Stimulated activated CD4-positive, alpha-beta T cell treated with anti-CD3 and anti-CD28 coated beads, Interleukin-2, amount 100 ng/mL, for 48 hours (primary cell): ENCODE measurements around the gene PEX16.

Source experiments
- DNase-seq, 2 donors: peaks; one replicate each; pipeline ENCODE4 v3.0.0-alpha.2; 2020

Gene PEX16

DNA sequence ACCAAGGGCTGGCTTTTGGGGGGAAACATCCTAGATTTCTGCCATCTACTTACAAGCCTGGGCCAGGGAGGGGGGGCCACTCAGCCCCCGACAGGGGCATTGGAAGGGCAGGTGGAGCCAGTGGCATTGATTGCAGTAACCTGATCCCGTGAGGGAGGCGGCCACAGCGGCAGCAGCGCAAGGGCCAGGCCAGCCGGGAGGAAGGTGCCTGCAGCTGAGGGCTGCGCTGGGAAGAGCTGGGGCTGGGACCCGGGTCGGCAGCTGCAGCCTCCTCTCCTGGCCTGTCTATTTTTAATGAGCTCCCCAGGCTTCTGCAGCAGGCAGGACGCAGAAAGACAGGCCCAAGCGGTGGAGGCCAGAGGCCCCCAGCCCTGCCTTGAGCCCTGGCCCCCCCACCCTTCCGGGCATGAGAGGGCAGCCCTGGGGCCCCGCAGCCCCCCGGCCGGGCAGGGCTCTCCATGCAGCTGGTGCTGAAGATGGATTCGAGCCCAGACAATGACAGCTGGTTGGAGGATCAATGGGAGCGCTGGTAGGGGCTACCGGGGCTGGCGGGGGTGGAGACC is 21.2 kb downstream of the PEX16 start:
- DNase-seq = no peak

DNA sequence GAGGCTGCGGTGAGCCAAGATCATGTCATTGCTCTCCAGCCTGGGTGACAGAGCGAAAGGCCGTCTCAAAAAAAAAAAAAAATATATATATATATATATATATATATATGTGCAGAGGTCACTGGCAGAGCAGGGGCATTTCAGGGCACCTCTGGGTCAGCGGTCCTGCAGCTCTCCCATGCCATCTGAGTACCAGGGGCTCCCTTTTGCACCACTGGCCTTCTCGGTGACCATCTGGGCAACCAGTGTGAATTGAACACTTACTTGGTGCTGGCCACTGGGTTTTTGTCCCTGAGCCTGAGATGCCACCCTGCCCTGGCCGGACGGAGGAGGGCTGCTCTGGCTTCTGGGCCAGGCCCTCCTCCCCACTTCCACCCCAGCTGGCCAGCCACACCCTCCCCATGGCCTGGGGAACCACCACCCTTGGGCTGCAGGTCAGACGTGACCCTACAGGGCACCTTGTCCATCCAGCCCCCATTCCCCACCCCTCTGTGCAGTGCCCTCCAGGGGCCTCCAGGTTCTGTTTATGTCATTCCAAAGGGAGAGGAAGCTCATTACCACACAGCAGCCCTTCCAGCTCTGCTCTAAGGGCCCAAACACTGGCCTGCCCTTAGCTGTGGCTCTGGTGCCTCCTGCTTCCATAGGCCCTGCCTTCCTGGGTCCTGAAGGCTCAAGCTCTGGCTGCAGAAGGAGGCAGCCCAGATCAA is 22.0 kb downstream of the PEX16 start:
- DNase-seq = no peak

DNA sequence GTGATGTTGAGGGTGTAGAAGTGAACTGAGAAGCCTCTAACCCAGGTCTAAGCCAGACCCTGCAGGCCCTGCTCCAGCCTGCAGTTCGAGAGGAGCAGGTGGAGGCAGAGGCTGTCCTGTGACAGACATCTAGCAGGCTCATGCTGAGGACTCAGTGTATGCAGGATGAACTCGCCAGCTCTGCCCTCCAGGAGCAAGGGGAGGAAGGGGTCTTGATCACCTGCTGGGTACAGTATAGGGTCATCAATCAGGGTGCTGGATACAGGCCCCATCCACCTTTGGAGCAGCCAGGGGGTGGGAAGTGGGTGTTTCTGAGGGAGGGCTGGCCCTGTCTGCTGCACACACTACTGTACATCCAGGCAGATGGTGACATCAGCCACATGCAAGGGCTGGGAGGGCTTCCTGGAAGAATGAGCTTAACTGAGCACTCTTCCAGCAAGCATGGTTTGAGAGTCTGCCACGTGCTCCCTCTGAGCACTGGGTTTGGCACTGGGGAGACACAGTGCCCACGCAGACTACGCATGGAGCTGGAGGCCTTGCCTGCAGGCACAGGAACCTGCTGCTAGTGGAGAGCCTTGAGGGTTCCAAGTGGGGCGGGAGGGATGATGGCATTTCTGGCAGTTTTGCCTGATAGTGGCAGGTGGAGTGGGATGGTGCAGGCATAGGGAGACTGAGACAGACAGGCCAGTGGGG is 23.0 kb downstream of the PEX16 start:
- no peak for DNase-seq

DNA sequence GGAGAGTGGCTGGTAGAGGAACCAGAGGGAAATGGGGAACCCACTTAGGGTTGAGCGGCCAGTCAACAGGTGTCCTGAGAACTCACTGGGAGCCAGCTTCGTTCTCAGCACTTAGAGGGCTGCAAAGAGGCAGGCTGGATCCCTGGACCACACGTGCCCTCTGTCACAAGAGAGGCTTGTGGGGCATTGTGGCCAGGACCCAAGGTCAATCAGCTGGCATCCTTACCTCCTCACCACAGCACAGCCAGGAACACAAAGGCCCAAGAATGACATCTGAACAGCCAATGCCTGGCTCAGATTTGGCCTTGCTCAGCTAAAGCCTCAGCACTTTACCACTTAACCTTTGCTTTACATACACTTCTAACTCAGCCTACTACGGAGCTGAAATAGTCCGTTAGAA is 24.8 kb downstream of the PEX16 start:
- no peak for DNase-seq

DNA sequence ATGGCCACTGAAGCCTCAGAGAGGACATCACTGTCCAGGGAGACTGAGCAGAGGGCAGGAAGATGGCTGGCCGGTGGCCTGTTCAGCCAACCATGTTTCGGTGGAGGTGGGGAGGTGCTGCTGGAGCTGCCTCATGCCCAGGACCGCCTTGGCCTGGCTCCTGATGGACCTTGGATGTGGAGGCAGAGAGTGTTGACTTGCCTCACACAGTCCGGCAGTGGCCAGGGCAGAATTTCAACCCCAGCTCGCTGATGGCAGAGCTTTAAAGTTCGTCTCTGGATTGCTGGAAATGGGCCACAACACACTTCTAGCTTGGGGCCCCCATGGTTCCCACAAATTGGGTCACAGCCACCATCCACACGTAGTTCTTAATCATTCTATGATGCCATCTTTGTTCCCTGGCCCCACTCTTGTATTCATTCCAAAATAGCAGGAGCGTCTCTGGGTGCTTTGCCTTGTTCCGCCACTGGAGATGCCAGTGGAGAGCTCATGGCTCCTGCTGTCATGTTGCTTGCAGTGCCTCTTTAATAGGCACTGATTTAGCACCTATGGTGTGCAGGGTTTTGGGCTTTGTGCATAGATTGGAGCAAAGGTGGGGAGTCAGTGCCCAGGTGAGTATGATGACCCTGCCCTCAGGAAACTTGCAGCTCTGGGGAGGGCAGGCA is 26.7 kb downstream of the PEX16 start:
- DNase-seq = no peak

DNA sequence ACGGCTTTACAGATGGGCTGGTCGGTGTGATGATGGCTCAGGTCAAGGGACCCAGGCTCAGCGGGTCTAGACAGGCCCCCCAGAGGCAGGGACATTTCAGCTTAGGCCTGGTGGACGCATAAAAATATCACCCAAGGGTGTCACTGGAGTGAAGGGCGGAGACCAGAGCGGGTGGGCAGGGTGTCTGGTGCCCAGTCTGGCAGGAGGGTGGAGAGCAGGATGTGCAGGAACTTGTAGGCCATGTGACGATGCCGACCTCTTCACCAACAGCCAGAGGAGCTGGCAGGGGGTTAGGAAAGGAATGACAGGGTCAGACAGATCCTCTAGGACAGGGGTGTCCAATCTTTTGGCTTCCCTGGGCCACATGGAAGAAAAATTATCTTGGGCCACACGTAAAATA is 27.7 kb downstream of the PEX16 start:
- DNase-seq = no peak

DNA sequence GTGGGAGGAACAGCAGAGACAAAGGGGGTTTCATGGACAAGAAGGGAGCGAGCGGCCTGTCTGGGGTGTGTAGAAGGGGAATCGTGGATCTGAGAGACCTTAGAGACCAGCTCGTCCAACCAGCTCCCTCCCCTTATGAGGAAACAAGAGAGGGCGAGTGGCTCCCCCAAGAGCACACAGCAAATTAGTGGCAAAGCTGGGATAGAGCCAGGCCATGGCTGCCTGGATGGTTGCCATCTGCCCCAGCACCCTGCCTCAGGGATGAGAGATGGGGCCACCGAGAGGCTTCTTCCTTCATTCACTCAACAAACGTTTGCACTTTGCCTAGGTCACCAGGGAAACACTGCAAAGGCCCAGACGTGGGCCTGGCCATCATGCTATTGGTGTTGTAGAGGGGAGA is 28.1 kb downstream of the PEX16 start:
- no peak for DNase-seq

DNA sequence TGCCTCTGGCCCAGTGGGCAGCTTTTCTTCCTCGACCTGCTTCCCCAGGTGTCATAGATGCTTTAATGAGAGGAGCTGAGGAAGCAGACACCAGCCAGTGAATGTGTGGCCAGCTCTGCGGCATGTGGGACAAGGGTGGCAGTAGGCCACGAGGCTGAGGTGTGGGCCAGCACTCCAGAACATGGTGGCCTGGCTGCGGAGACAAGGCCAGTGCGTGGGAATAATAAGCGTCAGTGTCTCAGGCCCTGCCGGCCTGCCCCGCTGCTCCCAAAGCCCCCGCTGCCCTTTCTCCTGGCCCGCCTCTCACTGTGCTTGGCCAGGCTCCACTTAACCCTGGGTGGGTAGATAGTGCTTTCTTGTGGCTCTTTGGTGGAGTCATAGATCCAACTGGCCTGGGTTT is 30.1 kb downstream of the PEX16 start:
- DNase-seq = no peak

DNA sequence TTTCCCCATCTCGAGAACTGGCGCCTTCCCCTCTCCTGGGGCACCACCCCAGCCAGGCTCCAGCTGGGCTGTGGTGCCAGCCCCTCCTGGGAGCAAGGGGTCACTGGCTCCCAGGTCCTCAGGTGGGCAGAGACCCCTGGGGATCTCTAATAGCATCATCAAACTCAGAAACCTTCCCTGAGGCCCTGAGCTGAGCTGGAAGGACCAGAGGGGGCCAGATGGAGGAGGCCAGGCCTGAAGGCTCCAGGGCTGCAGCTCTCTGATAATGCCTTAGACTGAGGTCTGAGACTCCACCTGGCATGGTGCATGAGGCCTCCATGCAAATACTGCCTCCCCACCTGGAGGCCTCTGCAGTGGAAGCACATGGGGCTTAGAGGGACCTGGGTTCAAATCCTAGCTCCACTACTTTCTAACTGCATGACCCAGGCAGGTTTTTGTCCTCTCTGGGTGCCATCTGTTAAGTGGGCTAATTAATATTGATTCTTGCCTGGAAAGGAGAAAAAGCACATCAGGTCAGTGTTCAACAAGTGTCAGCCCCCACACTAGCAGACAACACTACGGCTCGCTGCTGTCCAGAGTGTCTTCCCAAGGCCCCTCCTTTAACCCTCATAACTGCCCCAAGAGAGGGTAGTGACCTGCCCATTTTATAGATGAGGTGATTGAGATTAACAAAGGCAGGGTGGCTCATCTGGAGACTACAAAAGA is 30.7 kb downstream of the PEX16 start:
- no peak for DNase-seq

DNA sequence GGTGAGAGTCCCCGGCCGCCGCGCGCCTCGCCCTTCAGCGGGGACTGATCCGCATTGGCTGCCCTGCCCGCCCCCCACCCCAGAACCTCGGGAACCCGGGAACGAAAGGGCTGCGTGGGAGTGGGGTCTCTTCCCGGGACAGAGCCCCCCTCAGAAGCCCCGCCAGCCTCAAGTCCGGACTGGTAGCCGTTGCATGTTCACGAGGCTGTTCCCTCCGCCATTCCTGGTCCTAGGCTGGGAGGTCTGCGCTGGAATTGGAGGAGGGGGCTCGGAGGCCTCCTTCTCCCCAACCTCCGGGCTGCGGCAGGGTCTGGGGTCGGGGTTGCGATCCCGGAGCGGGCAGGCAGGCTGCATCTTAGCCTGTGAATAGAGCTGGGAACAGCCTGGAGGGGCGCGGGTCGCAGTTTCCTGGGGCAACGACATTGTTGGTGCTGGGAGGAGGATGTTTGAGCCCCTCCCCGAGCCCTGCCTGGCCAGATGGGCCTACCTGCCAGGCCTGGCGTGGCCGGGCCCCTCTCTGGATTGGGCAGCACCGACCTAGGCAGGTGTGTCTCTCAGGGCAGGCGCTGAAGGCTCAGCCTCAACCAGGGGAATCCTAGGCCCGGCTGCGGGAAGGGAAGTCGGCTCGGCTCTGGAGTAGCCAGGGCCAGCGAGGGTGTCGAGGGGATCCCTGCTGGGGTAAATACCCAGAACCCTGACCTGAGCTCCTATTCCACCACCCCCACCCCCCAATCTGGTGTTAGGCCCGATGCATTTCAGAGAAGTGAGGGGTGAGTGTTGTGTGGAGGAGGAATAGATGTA is 31.6 kb downstream of the PEX16 start:
- DNase-seq = no peak

DNA sequence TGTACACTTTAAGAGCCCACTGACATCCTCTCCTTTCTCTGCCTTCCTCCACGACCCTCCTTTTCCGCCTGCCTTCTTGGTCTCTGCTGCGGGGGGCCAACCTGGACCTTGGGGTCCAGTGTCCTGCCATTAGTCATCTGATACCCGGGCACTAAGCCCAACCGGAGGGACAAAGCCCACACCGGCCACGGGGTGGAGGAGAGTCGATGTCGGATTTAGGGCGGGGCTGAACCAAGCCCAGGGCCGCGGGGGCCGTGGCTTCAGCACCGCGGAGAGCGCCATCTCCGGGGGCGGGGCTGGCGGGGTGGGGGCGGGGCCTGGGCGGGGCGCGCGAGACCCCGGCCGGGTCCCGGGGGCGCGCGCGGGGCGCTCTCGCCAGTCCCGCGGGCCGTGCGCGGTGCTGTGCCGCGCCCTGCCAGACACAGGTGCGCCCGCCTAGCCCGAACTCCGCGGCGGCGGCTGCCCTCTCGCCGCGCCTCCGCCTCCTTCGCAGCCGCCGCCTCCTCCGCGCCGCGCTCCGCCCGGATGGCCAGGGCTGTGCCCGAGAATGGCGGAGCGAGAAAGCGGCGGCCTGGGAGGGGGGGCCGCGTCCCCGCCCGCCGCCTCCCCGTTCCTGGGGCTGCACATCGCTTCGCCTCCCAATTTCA is 32.3 kb downstream of the PEX16 start, which contains the start of gene MAPK8IP1:
Gene MAPK8IP1 (plus strand): TSS at position 378 of the 647 bp plus-strand sequence. CDS start 170 bp downstream, at position 548.
- peak; percentile 47 to 53 for DNase-seq

DNA sequence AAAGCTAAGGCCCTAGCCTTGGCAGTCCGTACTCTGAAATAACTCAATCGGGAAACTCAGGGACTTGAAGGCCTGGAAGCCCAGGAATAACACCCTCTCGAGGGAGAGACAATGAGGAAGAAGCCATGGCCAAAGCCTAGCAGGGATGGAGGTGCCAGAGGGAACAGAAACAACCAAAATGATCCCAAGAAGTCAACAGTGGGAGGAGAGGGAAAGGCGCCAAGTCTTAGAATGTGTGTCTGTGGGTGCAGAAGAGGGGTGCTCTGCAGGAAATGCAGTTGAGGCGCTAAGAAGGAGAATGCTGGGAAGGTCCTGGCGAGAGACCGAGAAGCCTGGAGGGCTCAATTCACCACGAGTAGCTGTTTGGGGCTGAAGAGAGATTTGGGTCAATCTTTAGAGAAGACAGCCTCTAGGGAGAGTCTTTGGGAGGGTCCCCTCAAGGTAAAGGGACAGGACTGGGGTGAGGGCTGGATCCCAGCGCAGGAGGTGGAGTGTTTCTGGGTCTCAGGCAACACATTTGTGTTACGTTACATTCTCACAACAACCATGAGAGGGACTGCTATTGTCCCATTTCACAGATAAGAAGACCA is 33.0 kb downstream of the PEX16 start:
- DNase-seq = no peak

DNA sequence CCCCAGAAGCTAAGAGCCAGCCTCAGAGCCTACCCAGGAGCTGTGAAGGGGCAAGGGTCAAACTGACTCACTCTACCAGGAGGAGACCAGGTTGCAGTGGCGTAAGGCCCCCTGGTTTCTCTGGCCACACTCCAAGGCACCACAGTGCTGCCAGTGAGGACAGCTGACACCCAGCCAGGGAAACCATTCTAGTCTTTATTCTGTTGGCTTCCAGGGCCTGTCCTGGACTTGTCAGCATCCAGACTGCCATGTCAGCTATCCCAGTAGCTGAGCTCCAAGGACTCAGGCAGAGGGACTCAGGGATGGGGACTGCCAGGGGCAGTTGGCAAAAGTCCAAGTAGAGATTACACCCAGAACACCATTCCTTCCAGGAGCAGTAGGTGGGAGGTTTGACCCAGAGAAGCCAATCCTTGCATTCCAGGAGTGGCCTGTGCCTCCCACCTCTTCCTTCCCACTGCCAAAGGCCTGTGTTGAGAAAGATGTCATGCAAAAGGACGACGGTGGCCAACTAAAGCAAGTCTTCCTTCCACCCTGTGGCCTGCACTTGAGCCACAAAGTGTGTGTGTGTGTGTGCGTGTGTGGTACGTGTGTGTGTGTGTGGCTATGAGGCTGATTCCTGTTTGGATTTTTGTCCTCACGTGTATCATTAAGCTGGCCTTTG is 35.8 kb downstream of the PEX16 start:
- DNase-seq = no peak

DNA sequence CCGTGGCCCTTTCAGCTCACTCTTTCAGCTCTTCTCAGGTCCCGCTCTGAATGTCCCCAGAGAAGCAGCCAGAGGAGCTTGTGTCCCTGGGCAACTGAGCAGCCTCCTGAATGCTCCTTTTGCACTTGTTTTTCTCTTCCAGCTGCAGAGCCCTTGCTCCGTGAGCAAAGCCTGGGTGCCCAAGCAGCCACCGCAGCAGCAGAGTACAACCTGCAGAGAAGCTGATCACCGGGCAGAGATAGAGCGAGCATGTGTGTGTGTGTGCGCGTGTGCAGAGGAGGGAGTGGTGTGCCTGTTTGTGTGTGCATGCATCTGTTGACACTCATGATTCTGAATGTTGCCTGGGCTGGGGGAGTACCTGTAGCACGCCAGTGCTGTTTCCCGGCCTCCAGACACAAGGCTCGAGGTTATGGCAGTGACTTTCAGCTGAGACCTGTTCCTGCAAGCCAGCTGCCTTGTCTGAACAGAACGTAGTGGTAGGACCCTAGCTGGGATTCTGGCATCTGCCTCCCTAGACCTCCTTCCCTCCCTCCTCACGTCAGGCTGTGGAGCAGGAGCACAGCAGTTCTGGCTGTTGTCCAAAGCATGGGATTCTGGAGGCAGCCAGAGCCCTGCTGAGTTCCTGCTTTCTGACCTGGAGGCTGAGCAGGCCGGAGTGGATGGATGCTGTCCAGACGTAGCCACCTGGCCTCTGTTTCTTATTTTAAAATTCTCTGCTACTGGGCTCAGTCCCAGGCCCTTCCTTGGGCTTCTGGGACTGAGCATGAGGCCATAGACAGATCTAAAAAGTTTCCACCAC is 36.7 kb downstream of the PEX16 start:
- DNase-seq = no peak

DNA sequence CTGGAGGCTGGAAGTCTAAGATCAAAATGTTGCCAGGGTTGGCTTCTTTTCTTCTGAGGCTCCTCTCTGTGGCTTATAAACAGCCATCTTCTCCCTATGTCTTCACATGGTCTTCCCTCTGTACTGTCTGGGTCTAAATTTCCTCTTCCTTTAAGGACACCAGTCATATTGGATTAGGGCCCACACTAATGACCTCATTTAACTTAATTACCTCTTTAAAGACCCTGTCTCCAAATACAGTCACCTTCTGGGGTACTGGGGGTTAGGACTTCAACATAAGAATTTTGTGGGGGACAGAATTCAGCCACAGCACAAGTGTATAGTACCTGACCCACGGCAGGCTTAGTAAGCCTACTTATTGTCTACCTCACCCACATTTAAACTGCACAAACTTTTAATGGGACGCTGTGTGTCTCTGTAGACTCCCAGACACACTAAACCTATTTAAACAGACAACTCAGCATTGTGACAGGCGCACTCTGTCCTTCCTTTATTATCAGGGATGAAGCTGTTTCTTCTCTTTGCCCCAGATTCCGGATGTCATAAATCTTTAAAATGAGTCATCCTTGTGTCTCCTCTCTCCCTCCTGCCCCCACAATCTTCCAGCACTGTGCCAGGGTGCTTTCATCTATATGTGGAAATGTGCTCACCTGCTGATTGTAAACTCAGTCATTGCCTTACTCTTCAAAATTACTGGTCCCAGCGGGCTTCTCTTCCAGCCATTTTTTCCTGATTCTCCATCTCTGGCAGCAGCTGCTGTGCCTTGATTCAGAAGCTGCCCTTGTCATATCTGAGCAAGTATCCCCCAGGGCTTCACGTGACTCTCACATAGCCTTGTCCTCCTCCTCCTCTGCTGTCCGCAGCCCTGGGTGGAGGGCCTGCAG is 37.6 kb downstream of the PEX16 start:
- no peak for DNase-seq

DNA sequence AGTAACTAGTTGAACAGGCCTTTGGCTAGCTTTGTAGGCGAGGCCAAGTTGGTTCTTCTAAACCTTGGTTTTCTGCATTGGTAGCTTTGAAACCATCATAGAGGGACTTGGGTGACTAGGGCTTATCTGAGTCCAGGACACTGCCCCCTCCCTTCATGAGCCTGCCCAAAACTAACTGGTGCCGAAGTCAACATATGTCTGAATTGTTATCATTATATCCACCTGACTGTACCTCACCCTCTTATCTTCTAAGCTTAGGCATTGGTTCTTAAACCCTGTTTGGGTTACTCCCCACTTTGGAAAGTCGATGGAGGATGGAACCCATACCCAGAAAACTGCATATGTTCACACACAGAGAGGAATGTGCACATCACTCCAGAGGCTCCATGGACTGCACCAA is 39.8 kb downstream of the PEX16 start:
- DNase-seq = no peak

DNA sequence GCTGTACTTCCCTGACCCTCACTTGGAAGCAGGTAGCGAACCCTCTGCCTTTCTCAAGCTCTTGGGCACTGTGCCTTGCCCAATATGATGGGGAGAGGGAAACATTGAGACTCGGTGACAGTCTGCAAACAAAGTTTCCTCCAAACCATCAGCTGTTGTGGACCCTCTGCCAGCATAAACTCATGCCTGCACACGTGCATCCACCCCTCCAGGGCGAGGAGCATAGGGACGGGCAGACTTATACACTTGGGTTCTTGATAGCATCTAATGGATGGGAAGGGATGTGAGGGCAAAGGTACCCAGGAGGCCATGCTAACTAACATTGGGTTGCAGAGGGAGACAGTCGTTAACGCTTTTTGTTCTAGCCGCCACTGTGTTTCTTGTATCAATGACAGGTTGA is 40.5 kb downstream of the PEX16 start:
- DNase-seq = no peak

DNA sequence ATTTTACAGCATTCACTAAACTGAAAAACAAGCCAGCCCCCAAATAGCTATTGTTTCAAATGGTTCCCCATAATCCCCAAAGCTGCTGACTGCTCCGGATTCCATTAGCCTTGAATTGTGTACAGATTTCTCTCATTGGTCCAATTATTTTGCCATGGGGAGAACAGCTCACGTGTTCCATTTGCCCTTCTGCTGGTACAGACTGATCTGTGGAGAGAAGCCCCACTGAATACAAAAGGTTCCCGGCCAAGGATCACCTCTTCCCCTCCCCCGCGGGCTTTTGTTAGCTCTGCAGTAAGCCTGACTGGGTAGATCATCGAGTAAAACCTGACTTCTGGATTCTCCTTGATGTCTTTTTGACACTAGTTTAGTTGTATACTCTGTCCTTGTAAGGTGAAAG is 41.3 kb downstream of the PEX16 start:
- DNase-seq = no peak
